Activated naive CD4-positive, alpha-beta T cell treated with anti-CD3 and anti-CD28 coated beads for 36 hours (primary cell): Measurements from ENCODE around the gene AKAP7. TPM values are rescaled to one million over a fixed set of nuclear protein-coding genes. Genes with fewer than 3 reads are reported as not detected.

ENCODE experiments used
- CTCF ChIA-PET: fragments of 350-600 bp; sonication (Branson Sonifier 250); formaldehyde crosslinking; loops from one replicate; lab custom pipeline; 2021; ENCODE audit warnings: antibody characterized with exemption; lab: Charles Lee
- DNase-seq: peaks from one replicate; pipeline ENCODE4 v3.0.0-alpha.2; 2020
- H3K27ac Mint-ChIP-seq: one replicate; pipeline ENCODE4 v1.8.0; 2021; ENCODE audit warnings: mild to moderate bottlenecking, mixed read lengths
- H3K27me3 Mint-ChIP-seq: one replicate; pipeline ENCODE4 v1.8.0; 2021; ENCODE audit warnings: low read depth, mixed read lengths
- H3K36me3 Mint-ChIP-seq: one replicate; pipeline ENCODE4 v1.8.0; 2021; ENCODE audit warnings: low read depth, mixed read lengths
- H3K4me1 Mint-ChIP-seq: one replicate; pipeline ENCODE4 v1.8.0; 2021; ENCODE audit warnings: low read depth, mixed read lengths
- H3K4me3 Mint-ChIP-seq: one replicate; pipeline ENCODE4 v1.8.0; 2021; ENCODE audit warnings: mild to moderate bottlenecking, moderate library complexity, mixed read lengths
- H3K9me3 Mint-ChIP-seq: one replicate; pipeline ENCODE4 v1.8.0; 2021; ENCODE audit warnings: mixed read lengths
- intact Hi-C: fragments of 100-400 bp; cut with micrococcal nuclease; formaldehyde crosslinking; loops from one replicate; pipeline ENCODE4 v1.15.1; 2023
- total RNA-seq, 2 experiments: library from RNA; stranded (reverse); gene quantifications; one replicate each; pipeline ENCODE4 v1.2.3, GENCODE V29; 2021

The AKAP7 gene
- total RNA-seq, 2 experiments from 2014 or later, result 7.3 to 7.5 TPM

- intact Hi-C loops, result loop anchor here (1.0 to 5.0 kb wide), 2 partner anchors 63 to 146 kb away; no protein-coding TSS in a partner anchor
- Mint-ChIP-seq H3K27ac (peak overlapping the region; percentile 83), H3K36me3 (peaks cover 1% of the 10 kb centered on the region), H3K27me3 (no peaks in the 10 kb centered on the region), H3K9me3 (no peaks in the 10 kb centered on the region), H3K4me1 (peaks cover 13% of the 10 kb centered on the region), H3K4me3 (peak overlapping the region; percentile 85)
- no peak for DNase-seq
- CTCF ChIA-PET, result no interaction called here
Observed at GRCh38 chr6:131136021-131136786, 937 bp downstream of the AKAP7 start.

GRCh38 chr6:131139599-131139998 lies 4.3 kb downstream of the AKAP7 start:
- intact Hi-C loops, result loop anchor here (5.0 kb wide), 1 partner anchor 143 kb away; no protein-coding TSS in a partner anchor
- H3K4me1 Mint-ChIP-seq, result peaks cover 13% of the 10 kb centered on the region
- peaks cover 1% of the 10 kb centered on the region for H3K36me3 Mint-ChIP-seq
- no peak overlapping the region for H3K27ac Mint-ChIP-seq
- CTCF ChIA-PET, result interaction anchor here (1.3 kb wide), 1 partner anchor 10 kb away, joined by 3 read pairs; no protein-coding TSS in a partner anchor
- no peak for DNase-seq
- H3K9me3 Mint-ChIP-seq, result no peaks in the 10 kb centered on the region
- no peak overlapping the region for H3K4me3 Mint-ChIP-seq
- H3K27me3 Mint-ChIP-seq, result no peaks in the 10 kb centered on the region

- intact Hi-C loops, result no loop called here
- Mint-ChIP-seq H3K36me3 (no peaks in the 10 kb centered on the region), H3K9me3 (no peaks in the 10 kb centered on the region), H3K4me1 (peaks cover 5% of the 10 kb centered on the region), H3K4me3 (no peak overlapping the region), H3K27me3 (no peaks in the 10 kb centered on the region), H3K27ac (no peak overlapping the region)
- DNase-seq, result no peak
- CTCF ChIA-PET, result no interaction called here
Observed at GRCh38 chr6:131143319-131143718, 8.1 kb downstream of the AKAP7 start.

- Mint-ChIP-seq H3K4me1 (no peaks in the 10 kb centered on the region), H3K27ac (no peak overlapping the region), H3K27me3 (no peaks in the 10 kb centered on the region), H3K9me3 (no peaks in the 10 kb centered on the region), H3K4me3 (no peak overlapping the region), H3K36me3 (no peaks in the 10 kb centered on the region)
- intact Hi-C loops, result no loop called here
- CTCF ChIA-PET, result no interaction called here
- DNase-seq, result no peak
Observed at GRCh38 chr6:131146865-131147264, 11.6 kb downstream of the AKAP7 start.

- H3K4me1 Mint-ChIP-seq, result no peaks in the 10 kb centered on the region
- no peaks in the 10 kb centered on the region for H3K27me3 Mint-ChIP-seq
- H3K4me3 Mint-ChIP-seq, result no peak overlapping the region
- H3K27ac Mint-ChIP-seq, result no peak overlapping the region
- CTCF ChIA-PET, result interaction anchor here (0.7 to 1.1 kb wide), 3 partner anchors 40 to 984 kb away, joined by 3 to 4 read pairs (median 4); no protein-coding TSS in a partner anchor
- DNase-seq, result no peak
- H3K9me3 Mint-ChIP-seq, result no peaks in the 10 kb centered on the region
- intact Hi-C loops, result no loop called here
- H3K36me3 Mint-ChIP-seq, result no peaks in the 10 kb centered on the region
Observed at GRCh38 chr6:131156411-131156810, 21.1 kb downstream of the AKAP7 start.

GRCh38 chr6:131159578-131159977 lies 24.3 kb downstream of the AKAP7 start:
- H3K27me3 Mint-ChIP-seq, result no peaks in the 10 kb centered on the region
- CTCF ChIA-PET, result no interaction called here
- H3K4me3 Mint-ChIP-seq, result no peak overlapping the region
- no peaks in the 10 kb centered on the region for H3K9me3 Mint-ChIP-seq
- no peaks in the 10 kb centered on the region for H3K4me1 Mint-ChIP-seq
- intact Hi-C loops, result no loop called here
- peaks cover 1% of the 10 kb centered on the region for H3K36me3 Mint-ChIP-seq
- DNase-seq, result no peak
- no peak overlapping the region for H3K27ac Mint-ChIP-seq

- CTCF ChIA-PET, result no interaction called here
- intact Hi-C loops, result no loop called here
- H3K4me1 Mint-ChIP-seq, result no peaks in the 10 kb centered on the region
Observed at GRCh38 chr6:131160254-131160758, 25.0 kb downstream of the AKAP7 start.

GRCh38 chr6:131161987-131162386 lies 26.7 kb downstream of the AKAP7 start:
- H3K4me1 Mint-ChIP-seq, result no peaks in the 10 kb centered on the region
- H3K27ac Mint-ChIP-seq, result no peak overlapping the region
- no peak overlapping the region for H3K4me3 Mint-ChIP-seq
- no peaks in the 10 kb centered on the region for H3K27me3 Mint-ChIP-seq
- no peaks in the 10 kb centered on the region for H3K9me3 Mint-ChIP-seq
- CTCF ChIA-PET, result interaction anchor here (0.6 to 0.8 kb wide), 2 partner anchors 363 to 607 kb away, joined by 3 to 4 read pairs; no protein-coding TSS in a partner anchor
- no peak for DNase-seq
- intact Hi-C loops, result no loop called here
- peaks cover 1% of the 10 kb centered on the region for H3K36me3 Mint-ChIP-seq

More at GRCh38 chr6:131160254-131160758, 25.0 kb downstream of the AKAP7 start:
- DNase-seq, result no peak
- peaks cover 1% of the 10 kb centered on the region for H3K36me3 Mint-ChIP-seq
- H3K27me3 Mint-ChIP-seq, result no peaks in the 10 kb centered on the region
- no peak overlapping the region for H3K27ac Mint-ChIP-seq
- H3K4me3 Mint-ChIP-seq, result no peak overlapping the region
- no peaks in the 10 kb centered on the region for H3K9me3 Mint-ChIP-seq

- intact Hi-C loops, result no loop called here
- Mint-ChIP-seq H3K36me3 (peaks cover 1% of the 10 kb centered on the region), H3K4me3 (no peak overlapping the region), H3K9me3 (no peaks in the 10 kb centered on the region), H3K4me1 (no peaks in the 10 kb centered on the region), H3K27ac (no peak overlapping the region), H3K27me3 (no peaks in the 10 kb centered on the region)
- CTCF ChIA-PET, result interaction anchor here (0.6 kb wide), 1 partner anchor 737 kb away, joined by 3 read pairs; no protein-coding TSS in a partner anchor
- DNase-seq, result no peak
Observed at GRCh38 chr6:131163886-131164285, 28.6 kb downstream of the AKAP7 start.

- H3K4me3 Mint-ChIP-seq, result no peak overlapping the region
- no peaks in the 10 kb centered on the region for H3K9me3 Mint-ChIP-seq
- H3K4me1 Mint-ChIP-seq, result no peaks in the 10 kb centered on the region
- no peaks in the 10 kb centered on the region for H3K27me3 Mint-ChIP-seq
- intact Hi-C loops, result no loop called here
- H3K36me3 Mint-ChIP-seq, result peaks cover 1% of the 10 kb centered on the region
- CTCF ChIA-PET, result no interaction called here
- H3K27ac Mint-ChIP-seq, result no peak overlapping the region
- DNase-seq, result no peak
Observed at GRCh38 chr6:131164506-131164905, 29.2 kb downstream of the AKAP7 start.

GRCh38 chr6:131167773-131168172 lies 32.5 kb downstream of the AKAP7 start:
- Mint-ChIP-seq H3K4me1 (no peaks in the 10 kb centered on the region), H3K4me3 (no peak overlapping the region), H3K27ac (no peak overlapping the region), H3K36me3 (peaks cover 1% of the 10 kb centered on the region), H3K9me3 (no peaks in the 10 kb centered on the region), H3K27me3 (no peaks in the 10 kb centered on the region)
- intact Hi-C loops, result loop anchor here (1.0 kb wide), 1 partner anchor 282 kb away; no protein-coding TSS in a partner anchor
- CTCF ChIA-PET, result interaction anchor here (0.5 to 1.9 kb wide), 5 partner anchors 13 to 352 kb away, joined by 3 to 6 read pairs (median 5); no protein-coding TSS in a partner anchor
- DNase-seq, result no peak

GRCh38 chr6:131169613-131170012 lies 34.3 kb downstream of the AKAP7 start:
- CTCF ChIA-PET, result no interaction called here
- intact Hi-C loops, result no loop called here
- DNase-seq, result no peak
- no peaks in the 10 kb centered on the region for H3K27me3 Mint-ChIP-seq
- H3K27ac Mint-ChIP-seq, result no peak overlapping the region
- no peak overlapping the region for H3K4me3 Mint-ChIP-seq
- H3K4me1 Mint-ChIP-seq, result no peaks in the 10 kb centered on the region
- no peaks in the 10 kb centered on the region for H3K36me3 Mint-ChIP-seq
- H3K9me3 Mint-ChIP-seq, result no peaks in the 10 kb centered on the region
